SIG-M5 treated with dmso at 0.1 percent for 504 hours (cell line): ENCODE results near the gene ACAP1.
A peak's percentile ranks its signal among the peaks of the same experiment; 100 is the strongest.
"Not testable (repeated sequence)": the region's sequence is repeated elsewhere in the genome, so short reads cannot be mapped to it uniquely, and the experiment has no call there.

Source experiments
- DNase-seq: peaks from one replicate; lab custom pipeline; 2025; ENCODE audit not compliant: unreplicated experiment; lab: John Stamatoyannopoulos, UW

ACAP1 gene

GRCh38 chr17:7328009-7328408 lies 8.3 kb upstream of the ACAP1 start:
- no peak for DNase-seq

- no peak for DNase-seq
Observed at GRCh38 chr17:7328840-7329373, 7.4 kb upstream of the ACAP1 start, which contains the start of gene NEURL4. NEURL4 (minus strand) TSS chr17:7329335; CDS start chr17:7329312, 23 bp downstream.

DNA sequence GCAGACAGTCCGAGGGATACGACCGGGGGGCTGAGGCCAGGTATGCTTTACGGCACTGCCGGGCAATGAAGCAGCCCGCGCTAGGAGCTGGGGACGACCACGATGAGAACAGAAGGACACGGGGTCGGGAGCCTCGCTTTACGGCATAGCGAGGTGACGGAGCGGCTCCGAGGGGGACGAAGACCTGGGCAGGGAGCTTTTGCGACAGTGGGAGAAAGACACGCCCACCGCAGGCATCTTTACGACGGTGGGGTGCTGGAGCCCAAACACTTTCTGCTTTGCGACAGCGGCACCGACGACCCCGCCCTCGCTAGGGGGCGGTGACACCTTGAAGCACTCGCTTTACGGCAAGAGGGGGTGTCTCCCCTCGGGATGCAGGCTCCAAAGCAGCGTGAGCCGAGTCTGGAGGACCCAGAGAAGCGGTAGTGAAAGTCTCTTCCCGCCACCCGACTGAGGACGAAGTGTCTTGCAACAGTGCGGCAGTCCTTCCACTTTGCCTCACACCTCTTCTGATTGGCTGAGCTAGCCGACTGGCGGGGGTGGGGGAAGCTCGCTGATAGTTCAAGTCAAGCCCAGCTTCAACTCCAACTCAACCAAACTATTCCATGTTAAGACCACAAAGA lies 6.8 kb upstream of the ACAP1 start:
- DNase-seq = peak; percentile 99

GRCh38 chr17:7329997-7330637 lies 6.2 kb upstream of the ACAP1 start:
- peak; percentile 80 for DNase-seq

DNA sequence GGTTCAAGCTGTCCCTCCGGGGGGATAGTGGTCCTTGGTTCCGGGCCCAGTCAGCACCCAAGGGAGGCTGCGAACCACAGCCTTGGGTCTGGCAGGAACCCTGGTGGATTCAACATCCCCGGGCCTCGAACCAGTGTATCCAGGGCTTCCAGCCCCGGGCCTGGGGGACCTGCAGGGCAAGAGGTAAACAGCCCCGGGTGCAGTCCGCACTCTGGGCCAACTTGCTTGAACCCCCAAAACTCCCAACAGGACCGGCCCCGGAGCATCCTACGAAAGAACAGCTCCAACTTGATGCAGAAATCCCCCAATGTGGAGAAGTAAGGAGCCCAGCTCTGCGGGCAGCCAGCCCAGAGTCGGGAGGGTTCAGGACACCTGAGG lies 5.7 kb upstream of the ACAP1 start:
- no peak for DNase-seq

GRCh38 chr17:7332111-7332510 lies 4.2 kb upstream of the ACAP1 start:
- no peak for DNase-seq

- DNase-seq = not testable (repeated sequence)
Observed at GRCh38 chr17:7332600-7333069, 3.7 kb upstream of the ACAP1 start.

DNA sequence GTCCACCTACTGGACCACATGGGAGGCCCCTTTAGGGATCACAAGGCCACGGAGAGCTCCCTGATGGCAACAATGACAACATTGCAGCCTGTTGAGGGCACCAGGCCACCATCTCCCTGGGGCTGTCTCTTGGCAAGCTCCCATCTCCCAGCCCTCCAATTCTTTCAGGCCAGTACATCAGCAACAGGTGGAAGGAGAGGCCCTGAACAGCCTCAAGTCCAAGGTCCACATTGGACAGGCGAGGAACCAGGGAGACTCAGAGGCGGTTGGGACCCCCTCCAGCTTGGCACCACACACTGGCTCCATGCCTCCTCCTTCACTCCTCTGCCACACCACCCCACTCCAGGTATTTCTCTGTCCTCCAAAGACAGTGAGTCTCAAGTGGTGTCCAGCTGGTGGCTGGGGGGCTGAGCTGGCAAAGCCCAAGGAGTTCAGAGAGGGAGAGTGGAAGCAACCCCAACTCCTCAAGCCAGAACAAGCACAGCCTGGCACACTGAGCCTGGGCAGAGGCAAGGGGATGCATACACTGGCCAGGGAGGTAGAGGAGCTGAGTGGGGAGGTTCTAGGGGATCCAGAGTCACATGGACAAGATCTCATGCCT lies 1.3 kb upstream of the ACAP1 start:
- no peak for DNase-seq

GRCh38 chr17:7335765-7336164 lies 564 bp upstream of the ACAP1 start:
- not testable (repeated sequence) for DNase-seq

GRCh38 chr17:7337600-7337999 lies 1.3 kb downstream of the ACAP1 start:
- not testable (repeated sequence) for DNase-seq

DNA sequence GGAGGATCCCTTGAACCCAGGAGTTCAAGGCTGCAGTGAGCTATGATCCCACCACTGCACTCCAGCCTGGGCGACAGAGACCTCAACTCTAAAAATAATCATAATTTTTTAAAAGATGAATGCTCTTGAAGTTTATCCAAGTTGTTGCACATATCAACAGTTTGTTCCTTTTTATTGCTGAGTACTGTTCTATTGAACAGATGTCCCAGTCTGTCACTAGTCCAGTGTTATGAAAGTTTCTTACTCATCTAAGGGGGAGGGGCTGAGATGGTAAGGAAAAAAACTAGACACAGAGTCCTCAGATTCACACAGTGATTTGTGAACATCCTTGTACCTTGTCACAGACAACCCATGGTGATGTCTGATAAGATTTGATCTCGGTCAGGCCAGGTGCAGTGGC lies 3.9 kb downstream of the ACAP1 start:
- peak; percentile 38 for DNase-seq

- DNase-seq = no peak
Observed at GRCh38 chr17:7341842-7342241, 5.5 kb downstream of the ACAP1 start.

DNA sequence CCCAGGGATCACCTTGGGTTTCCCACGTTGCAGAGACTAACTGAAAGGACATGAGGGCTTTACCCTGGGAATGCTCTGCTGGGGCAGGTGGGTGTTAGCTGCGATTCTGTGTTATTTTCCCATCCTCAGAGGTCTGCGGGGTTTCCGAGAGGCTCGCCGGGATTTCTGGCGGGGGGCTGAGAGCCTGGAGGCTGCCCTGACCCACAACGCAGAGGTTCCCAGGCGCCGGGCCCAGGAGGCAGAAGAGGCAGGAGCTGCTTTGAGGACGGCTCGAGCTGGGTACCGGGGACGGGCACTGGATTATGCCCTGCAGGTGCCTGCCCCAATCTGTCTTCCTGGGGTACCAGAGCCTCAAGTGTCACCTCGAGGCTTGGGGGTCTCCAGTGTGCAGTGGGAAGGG lies 6.9 kb downstream of the ACAP1 start:
- no peak for DNase-seq

GRCh38 chr17:7346761-7347614 lies 10.7 kb downstream of the ACAP1 start:
- DNase-seq = no peak

GRCh38 chr17:7347630-7348477 lies 11.5 kb downstream of the ACAP1 start:
- DNase-seq = no peak

GRCh38 chr17:7348478-7349242 lies 12.3 kb downstream of the ACAP1 start:
- DNase-seq = no peak

DNA sequence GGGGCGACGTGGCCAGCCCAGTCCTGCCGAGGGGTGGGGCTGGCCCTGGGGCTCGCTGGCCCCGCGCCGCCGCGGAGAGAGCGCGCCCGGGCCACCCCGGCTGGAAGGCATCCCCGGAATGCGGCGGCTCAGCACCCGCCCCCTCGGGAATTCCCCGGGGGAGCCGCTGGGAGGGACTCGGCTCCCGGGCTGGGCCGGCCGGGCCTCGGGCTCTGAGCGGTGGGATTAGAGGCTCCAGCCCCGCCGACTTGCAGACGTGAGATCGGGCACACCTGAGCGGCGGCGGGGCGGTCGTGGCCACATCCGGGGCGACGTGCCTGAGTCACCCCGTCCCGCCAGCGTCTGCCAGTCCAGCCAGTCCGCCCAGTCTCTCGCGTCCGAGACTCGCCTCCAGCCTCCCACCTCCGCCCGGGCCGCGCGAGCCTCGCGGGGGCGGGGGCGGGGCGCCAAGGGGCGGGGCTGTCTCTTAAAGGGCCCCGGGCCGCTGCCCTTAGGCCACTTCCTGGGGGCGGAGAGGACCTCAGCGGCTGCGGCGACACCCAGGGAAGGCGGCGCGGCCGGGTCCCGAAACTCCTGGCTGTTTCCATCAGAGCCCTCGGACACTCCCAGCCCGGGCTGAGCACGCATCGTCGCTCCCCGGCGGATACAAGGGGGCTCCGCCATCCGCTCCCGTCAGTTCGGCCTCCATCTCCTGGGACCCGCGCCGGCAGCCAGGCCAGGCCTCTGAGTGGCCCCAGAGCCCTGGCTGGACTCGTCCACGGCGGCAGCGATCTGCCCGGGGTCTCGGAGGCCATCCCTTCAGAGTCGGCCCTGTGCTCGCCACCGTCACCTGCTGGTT lies 15.6 kb downstream of the ACAP1 start, which contains the start of gene KCTD11:
Gene KCTD11, plus strand, starts transcription at position 498 of the 838 bp plus-strand sequence.
- DNase-seq = peak; percentile 76

DNA sequence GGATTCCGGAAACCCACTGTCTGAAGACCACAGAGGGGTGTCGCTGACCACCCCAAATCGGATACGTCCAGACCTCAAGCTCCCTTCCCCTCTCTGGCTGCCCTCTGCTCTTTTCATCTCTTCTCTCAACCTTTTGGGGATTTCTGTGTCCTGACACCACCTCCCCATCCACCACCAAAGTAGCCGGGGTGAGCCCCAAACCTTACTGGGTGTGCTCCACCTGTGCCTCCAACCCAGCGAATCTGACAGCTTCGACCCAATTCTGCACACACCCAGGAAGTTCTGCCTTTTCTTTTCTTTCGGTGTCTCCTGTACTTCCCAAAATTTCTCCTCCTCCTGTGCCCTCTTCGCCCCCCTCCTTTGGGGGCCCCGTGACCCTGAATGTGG lies 16.2 kb downstream of the ACAP1 start:
- no peak for DNase-seq
